Suprapubic skin (tissue), 4 donors: ENCODE data around the gene MGAM2.

Source experiments
- CTCF ChIP-seq, 2 donors: fragments of 200-600 bp in 1 of 2; fragments of 450-650 bp in 1 of 2; sonication (generic) in 1 of 2; IDR thresholded peaks; one replicate each; pipeline ENCODE4 v1.5.1; 2016 to 2019; ENCODE audit warnings: antibody characterized with exemption in 2 of 2, mild to moderate bottlenecking in 1 of 2, moderate library complexity in 1 of 2
- POLR2A ChIP-seq, 2 donors: fragments of 450-650 bp; IDR thresholded peaks; one replicate each; pipeline ENCODE4 v1.6.1; 2017; ENCODE audit warnings: antibody characterized with exemption in 2 of 2, mild to moderate bottlenecking in 2 of 2, moderate library complexity in 2 of 2
- POLR2AphosphoS5 ChIP-seq, 3 donors: sonication (generic); formaldehyde crosslinking; IDR thresholded peaks; one replicate each; pipeline ENCODE4 v1.6.1; 2017; ENCODE audit warnings: antibody characterized with exemption in 3 of 3

GRCh38 chr7:142181211-142181610 is 69.7 kb downstream of the MGAM2 start:
- TF ChIP-seq CTCF (IDR thresholded peaks at IDR 0.05) (no peak), POLR2A (IDR thresholded peaks at IDR 0.05) (no peak), POLR2AphosphoS5 (IDR thresholded peaks at IDR 0.05) (no peak)
